ENCODE data around the gene PLEKHJ1. TPM values are rescaled to one million over a fixed set of nuclear protein-coding genes. Genes with fewer than 3 reads are reported as not detected.

PLEKHJ1 gene
- total RNA-seq, 1 experiment from 2014 or later: 78.6 TPM

GRCh38 chr19:2188708-2189385 is 47.3 kb downstream of the PLEKHJ1 start:
- no peak overlapping the region for H3K4me3 ChIP-seq (ENCODE audit: low read depth in 2 of 2, low read length in 2 of 2)
- in situ Hi-C loops (cut with HindIII; ENCODE audit: low pct_unique_long_range_greater_than_20kb, low sequenced_read_pairs) (no loop called here), intact Hi-C loops (cut with micrococcal nuclease; ENCODE audit: unreplicated experiment) (no loop called here)
- POLR2A ChIA-PET: no interaction called here
- TF ChIP-seq SIN3A (IDR thresholded peaks at IDR 0.05; ENCODE audit: borderline replicate concordance, insufficient read depth, low read depth, low read length) (no peak), POLR2AphosphoS5 (IDR thresholded peaks at IDR 0.05; ENCODE audit: low read depth, low read length) (no peak), TCF7L2 (IDR thresholded peaks at IDR 0.05; ENCODE audit: low read depth, low read length) (no peak), REST (IDR thresholded peaks at IDR 0.05; ENCODE audit: insufficient read depth in 1 of 2, low read depth in 2 of 2, low read length in 1 of 2) (no peak), CTCF (IDR thresholded peaks at IDR 0.05) (no peak)
- H3K36me3 ChIP-seq (ENCODE audit: control insufficient read depth, insufficient read depth, low read length): no peaks in the 10 kb centered on the region; the same call in none of the 2 replicates
- no peak overlapping the region for H3K27ac ChIP-seq (ENCODE audit: low read length)
- BruUV-seq (replicated peaks): no TSS peak
- no peaks in the 10 kb centered on the region for H3K4me1 ChIP-seq (ENCODE audit: control insufficient read depth, insufficient read depth, low read length)
- DNase-seq (ENCODE audit: low read depth, low spot score): no peak
- CTCF ChIA-PET: no interaction called here
- H3K9me3 ChIP-seq (ENCODE audit: control insufficient read depth, insufficient read depth, low read depth, low read length): no peaks in the 10 kb centered on the region
- no peaks in the 10 kb centered on the region for H3K27me3 ChIP-seq (ENCODE audit: control insufficient read depth, insufficient read depth, low read length)
- no peak for ATAC-seq

GRCh38 chr19:2187159-2187558 is 49.0 kb downstream of the PLEKHJ1 start:
- POLR2A ChIA-PET: no interaction called here
- H3K27ac ChIP-seq (ENCODE audit: low read length): no peak overlapping the region

More at GRCh38 chr19:2187159-2187558, 49.0 kb downstream of the PLEKHJ1 start:
- Histone ChIP-seq H3K4me1 (ENCODE audit: control insufficient read depth, insufficient read depth, low read length) (no peaks in the 10 kb centered on the region), H3K9me3 (ENCODE audit: control insufficient read depth, insufficient read depth, low read depth, low read length) (no peaks in the 10 kb centered on the region), H3K36me3 (ENCODE audit: control insufficient read depth, insufficient read depth, low read length) (no peaks in the 10 kb centered on the region; the same call in none of the 2 replicates), H3K4me3 (ENCODE audit: low read depth in 2 of 2, low read length in 2 of 2) (no peak overlapping the region), H3K27me3 (ENCODE audit: control insufficient read depth, insufficient read depth, low read length) (no peaks in the 10 kb centered on the region)
- intact Hi-C loops (cut with micrococcal nuclease; ENCODE audit: unreplicated experiment): no loop called here
- in situ Hi-C loops (cut with HindIII; ENCODE audit: low pct_unique_long_range_greater_than_20kb, low sequenced_read_pairs): no loop called here
- TF ChIP-seq TCF7L2 (IDR thresholded peaks at IDR 0.05; ENCODE audit: low read depth, low read length): no peak
- no peak for TF ChIP-seq CTCF (IDR thresholded peaks at IDR 0.05)
- no peak for TF ChIP-seq REST (IDR thresholded peaks at IDR 0.05; ENCODE audit: insufficient read depth in 1 of 2, low read depth in 2 of 2, low read length in 1 of 2)
- TF ChIP-seq SIN3A (IDR thresholded peaks at IDR 0.05; ENCODE audit: borderline replicate concordance, insufficient read depth, low read depth, low read length): no peak
- no peak for TF ChIP-seq POLR2AphosphoS5 (IDR thresholded peaks at IDR 0.05; ENCODE audit: low read depth, low read length)
- CTCF ChIA-PET: no interaction called here
- no peak for ATAC-seq
- no peak for DNase-seq (ENCODE audit: low read depth, low spot score)
- no TSS peak for BruUV-seq (replicated peaks)
